ENCODE data around the gene BACH2. TPM values are rescaled to one million over a fixed set of nuclear protein-coding genes. Genes with fewer than 3 reads are reported as not detected.

Gene BACH2
- total RNA-seq, 2 experiments from 2014 or later = 157 to 170 TPM

DNA sequence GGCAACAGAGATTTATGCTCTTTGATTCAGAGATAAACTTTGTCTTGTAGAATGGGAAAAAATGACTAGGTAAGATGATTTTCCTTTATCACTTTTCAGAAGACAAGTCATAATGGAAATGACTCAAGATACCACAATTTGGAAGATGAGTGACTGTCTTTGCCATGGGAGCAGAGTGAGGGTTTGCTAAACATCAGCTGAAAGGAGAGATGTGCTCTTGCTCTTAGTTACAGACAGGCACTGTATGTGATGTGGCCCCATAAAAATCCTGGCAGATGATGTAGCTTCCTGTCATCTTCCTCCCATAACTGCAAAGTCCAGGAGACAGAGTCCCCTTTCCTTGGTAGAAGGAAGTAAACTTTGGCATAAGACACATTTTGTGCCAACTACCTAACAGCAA, 47.6 kb downstream of the BACH2 start:
- ChIA-PET CTCF (interaction anchor here (0.6 to 1.1 kb wide), 2 partner anchors 26 to 428 kb away, joined by 3 to 4 read pairs; no protein-coding TSS in a partner anchor), POLR2A (no interaction called here)
- H3K27me3 ChIP-seq (ENCODE audit: control insufficient read depth in 1 of 2, insufficient read depth in 2 of 2, low read length in 2 of 2) = no peaks in the 10 kb centered on the region
- no peak overlapping the region for H3K4me3 Mint-ChIP-seq
- peak; percentile 56 for ATAC-seq (ENCODE audit: poor library complexity)
- H3K36me3 Mint-ChIP-seq (ENCODE audit: low read depth) = peaks cover 81% of the 10 kb centered on the region
- H3K4me1 Mint-ChIP-seq (ENCODE audit: low read depth) = peaks cover 72% of the 10 kb centered on the region
- no peak overlapping the region for H3K4me3 ChIP-seq (ENCODE audit: low read length)
- H3K27me3 Mint-ChIP-seq = no peaks in the 10 kb centered on the region
- no peaks in the 10 kb centered on the region for H3K9me3 Mint-ChIP-seq
- H3K27ac Mint-ChIP-seq = peak overlapping the region; percentile 84
- intact Hi-C loops (cut with DNase I, micrococcal nuclease) = loop anchor here (2.0 to 5.0 kb wide), 2 partner anchors 16 to 33 kb away; no protein-coding TSS in a partner anchor
- peaks cover 11% of the 10 kb centered on the region for H3K36me3 ChIP-seq (ENCODE audit: insufficient read depth, low read length)
- peaks cover 5% of the 10 kb centered on the region for H3K4me1 ChIP-seq (ENCODE audit: insufficient read depth, low read length)
- peak in 1 of 14 experiments; percentile 28 for DNase-seq
- TF ChIP-seq, protein P1, sequence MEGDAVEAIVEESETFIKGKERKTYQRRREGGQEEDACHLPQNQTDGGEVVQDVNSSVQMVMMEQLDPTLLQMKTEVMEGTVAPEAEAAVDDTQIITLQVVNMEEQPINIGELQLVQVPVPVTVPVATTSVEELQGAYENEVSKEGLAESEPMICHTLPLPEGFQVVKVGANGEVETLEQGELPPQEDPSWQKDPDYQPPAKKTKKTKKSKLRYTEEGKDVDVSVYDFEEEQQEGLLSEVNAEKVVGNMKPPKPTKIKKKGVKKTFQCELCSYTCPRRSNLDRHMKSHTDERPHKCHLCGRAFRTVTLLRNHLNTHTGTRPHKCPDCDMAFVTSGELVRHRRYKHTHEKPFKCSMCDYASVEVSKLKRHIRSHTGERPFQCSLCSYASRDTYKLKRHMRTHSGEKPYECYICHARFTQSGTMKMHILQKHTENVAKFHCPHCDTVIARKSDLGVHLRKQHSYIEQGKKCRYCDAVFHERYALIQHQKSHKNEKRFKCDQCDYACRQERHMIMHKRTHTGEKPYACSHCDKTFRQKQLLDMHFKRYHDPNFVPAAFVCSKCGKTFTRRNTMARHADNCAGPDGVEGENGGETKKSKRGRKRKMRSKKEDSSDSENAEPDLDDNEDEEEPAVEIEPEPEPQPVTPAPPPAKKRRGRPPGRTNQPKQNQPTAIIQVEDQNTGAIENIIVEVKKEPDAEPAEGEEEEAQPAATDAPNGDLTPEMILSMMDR (IDR thresholded peaks at IDR 0.05) = no peak
- no peaks in the 10 kb centered on the region for H3K9me3 ChIP-seq (ENCODE audit: control insufficient read depth in 1 of 2, insufficient read depth in 1 of 2, low read length in 2 of 2)
- H3K27ac ChIP-seq (ENCODE audit: low read depth in 1 of 2, low read length in 2 of 2) = no peak overlapping the region

DNA sequence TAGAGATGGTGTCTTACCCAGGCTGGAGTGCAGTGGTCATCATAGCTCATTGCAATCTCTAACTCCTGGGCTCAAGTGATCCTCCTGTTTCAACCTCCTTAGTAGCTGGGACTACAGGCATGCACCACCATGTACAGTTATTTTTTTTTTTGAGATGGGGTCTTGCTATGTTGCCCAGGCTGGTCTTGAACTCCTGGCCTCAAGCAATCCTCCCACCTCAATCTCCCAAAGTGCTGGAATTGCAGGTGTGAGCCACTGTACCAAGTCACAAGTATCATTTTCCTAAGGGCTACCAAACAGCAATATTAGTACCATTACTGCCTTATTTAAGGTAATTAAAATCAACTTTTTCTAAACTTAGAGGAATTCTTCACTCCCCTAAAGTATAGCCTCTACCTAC, 49.4 kb downstream of the BACH2 start:
- Histone ChIP-seq H3K4me3 (ENCODE audit: low read length) (no peak overlapping the region), H3K36me3 (ENCODE audit: insufficient read depth, low read length) (peaks cover 11% of the 10 kb centered on the region), H3K4me1 (ENCODE audit: insufficient read depth, low read length) (peaks cover 5% of the 10 kb centered on the region), H3K9me3 (ENCODE audit: control insufficient read depth in 1 of 2, insufficient read depth in 1 of 2, low read length in 2 of 2) (no peaks in the 10 kb centered on the region), H3K27me3 (ENCODE audit: control insufficient read depth in 1 of 2, insufficient read depth in 2 of 2, low read length in 2 of 2) (no peaks in the 10 kb centered on the region), H3K27ac (ENCODE audit: low read depth in 1 of 2, low read length in 2 of 2) (no peak overlapping the region)
- intact Hi-C loops (cut with DNase I, micrococcal nuclease) = loop anchor here in 1 of 2 experiments (5.0 kb wide), 1 partner anchor 35 kb away; no protein-coding TSS in a partner anchor
- peaks cover 81% of the 10 kb centered on the region for H3K36me3 Mint-ChIP-seq (ENCODE audit: low read depth)
- DNase-seq (no peak), ATAC-seq (ENCODE audit: poor library complexity) (no peak)
- TF ChIP-seq, protein P1 (IDR thresholded peaks at IDR 0.05) = no peak
- peak overlapping the region; percentile 84 for H3K27ac Mint-ChIP-seq
- H3K4me1 Mint-ChIP-seq (ENCODE audit: low read depth) = peaks cover 65% of the 10 kb centered on the region
- no peak overlapping the region for H3K4me3 Mint-ChIP-seq
- CTCF ChIA-PET = no interaction called here
- POLR2A ChIA-PET = interaction anchor here (1.0 kb wide), 1 partner anchor 27 kb away, joined by 3 read pairs; no protein-coding TSS in a partner anchor
- H3K9me3 Mint-ChIP-seq = no peaks in the 10 kb centered on the region
- no peaks in the 10 kb centered on the region for H3K27me3 Mint-ChIP-seq

DNA sequence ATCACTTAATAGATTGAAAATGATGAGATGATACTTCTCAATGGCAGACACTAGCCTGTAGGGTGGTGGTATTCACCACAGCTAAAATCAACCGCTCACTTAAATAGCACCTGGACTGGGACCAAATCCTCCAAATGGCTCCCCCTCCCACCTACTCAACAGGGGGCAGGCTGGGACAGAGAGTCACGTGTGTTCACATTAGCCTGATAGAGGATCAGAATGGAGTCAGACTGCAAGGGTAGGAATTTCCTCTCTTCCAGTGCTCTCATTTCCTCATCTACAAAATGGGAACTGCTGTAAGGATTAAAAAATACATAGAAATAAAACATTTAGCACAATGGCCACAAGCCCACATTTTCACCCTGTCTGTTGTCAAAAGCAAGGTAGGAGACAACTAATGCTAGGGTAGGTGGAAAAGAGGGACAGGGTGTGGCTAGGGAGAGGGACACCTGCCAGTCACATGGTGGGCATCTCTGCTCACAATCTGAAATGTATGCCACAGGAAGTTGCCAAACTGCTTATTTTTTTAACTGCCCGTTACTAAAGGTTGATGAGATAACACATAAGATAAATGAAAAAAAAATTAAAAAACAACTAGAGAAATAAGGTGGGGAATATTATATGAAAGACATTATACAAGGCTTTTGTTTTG, 55.3 kb downstream of the BACH2 start:
- Mint-ChIP-seq H3K27me3 (no peaks in the 10 kb centered on the region), H3K9me3 (no peaks in the 10 kb centered on the region), H3K4me3 (peak overlapping the region; percentile 30), H3K4me1 (ENCODE audit: low read depth) (peaks cover 74% of the 10 kb centered on the region), H3K36me3 (ENCODE audit: low read depth) (peaks cover 50% of the 10 kb centered on the region), H3K27ac (peak overlapping the region; percentile 60)
- H3K36me3 ChIP-seq (ENCODE audit: insufficient read depth, low read length) = no peaks in the 10 kb centered on the region
- intact Hi-C loops (cut with DNase I, micrococcal nuclease) = loop anchor here in 1 of 2 experiments (5.0 kb wide), 1 partner anchor 39 kb away; no protein-coding TSS in a partner anchor
- DNase-seq (peak in 2 of 14 experiments; percentile 29 to 42), ATAC-seq (ENCODE audit: poor library complexity) (no peak)
- TF ChIP-seq, protein P1 (IDR thresholded peaks at IDR 0.05) = no peak
- no peaks in the 10 kb centered on the region for H3K9me3 ChIP-seq (ENCODE audit: control insufficient read depth in 1 of 2, insufficient read depth in 1 of 2, low read length in 2 of 2)
- H3K4me3 ChIP-seq (ENCODE audit: low read length) = no peak overlapping the region
- ChIA-PET CTCF (no interaction called here), POLR2A (interaction anchor here (0.8 to 1.6 kb wide), 2 partner anchors 22 to 26 kb away, joined by 4 to 6 read pairs; no protein-coding TSS in a partner anchor)
- H3K27ac ChIP-seq (ENCODE audit: low read depth in 1 of 2, low read length in 2 of 2) = peak overlapping the region in 1 of 2 donors; percentile 21
- H3K27me3 ChIP-seq (ENCODE audit: control insufficient read depth in 1 of 2, insufficient read depth in 2 of 2, low read length in 2 of 2) = no peaks in the 10 kb centered on the region
- peaks cover 25% of the 10 kb centered on the region for H3K4me1 ChIP-seq (ENCODE audit: insufficient read depth, low read length)
